NT2/D1 (cell line): ENCODE data around the gene STARD9.
"Not testable (repeated sequence)": the region's sequence is repeated elsewhere in the genome, so short reads cannot be mapped to it uniquely, and the experiment has no call there.

Source experiments
- DNase-seq: peaks from one replicate; pipeline ENCODE4 v3.0.0-alpha.2; 2011; ENCODE audit warnings: low read depth, low spot score
- H3K27me3 ChIP-seq: 2 replicates; pipeline ENCODE4 v1.6.0; 2011; ENCODE audit warnings: mild to moderate bottlenecking; ENCODE audit not compliant: insufficient read length, insufficient read depth
- H3K36me3 ChIP-seq: 2 replicates; pipeline ENCODE4 v1.6.1; 2011; ENCODE audit warnings: mild to moderate bottlenecking, low read length, mixed read lengths; ENCODE audit not compliant: insufficient read depth, insufficient read length
- H3K4me1 ChIP-seq: 2 replicates; pipeline ENCODE4 v1.5.1; 2011; ENCODE audit not compliant: insufficient read depth, insufficient read length
- H3K4me3 ChIP-seq: 2 replicates; pipeline ENCODE4 v1.5.1; 2011; ENCODE audit warnings: low read depth; ENCODE audit not compliant: insufficient read length
- H3K9ac ChIP-seq: 2 replicates; pipeline ENCODE4 v1.6.0; 2011; ENCODE audit warnings: low read depth; ENCODE audit not compliant: insufficient read length
- H3K9me3 ChIP-seq: 2 replicates; pipeline ENCODE4 v1.5.1; 2011; ENCODE audit warnings: mild to moderate bottlenecking, low read length; ENCODE audit not compliant: insufficient read depth
- SUZ12 ChIP-seq: IDR thresholded peaks from 2 replicates; pipeline ENCODE4 v1.6.1; 2011; ENCODE audit not compliant: insufficient read length, insufficient read depth; ENCODE audit errors: extremely low read depth
- YY1 ChIP-seq: IDR thresholded peaks from 2 replicates; pipeline ENCODE4 v1.6.1; 2011; ENCODE audit not compliant: insufficient read length, insufficient read depth
- ZNF274 ChIP-seq: IDR thresholded peaks from 2 replicates; pipeline ENCODE4 v1.6.1; 2011; ENCODE audit warnings: mild to moderate bottlenecking, low read depth, low read length

The STARD9 gene

GRCh38 chr15:42675021-42675420 lies 99.6 kb downstream of the STARD9 start:
- no peak for TF ChIP-seq YY1
- TF ChIP-seq SUZ12: no peak
- TF ChIP-seq ZNF274: no peak
- no peak overlapping the region for H3K9ac ChIP-seq
- peaks cover 19% of the 10 kb centered on the region for H3K36me3 ChIP-seq
- H3K27me3 ChIP-seq: no peaks in the 10 kb centered on the region
- no peak for DNase-seq
- H3K4me1 ChIP-seq: no peaks in the 10 kb centered on the region
- no peaks in the 10 kb centered on the region for H3K9me3 ChIP-seq
- H3K4me3 ChIP-seq: no peak overlapping the region

DNA sequence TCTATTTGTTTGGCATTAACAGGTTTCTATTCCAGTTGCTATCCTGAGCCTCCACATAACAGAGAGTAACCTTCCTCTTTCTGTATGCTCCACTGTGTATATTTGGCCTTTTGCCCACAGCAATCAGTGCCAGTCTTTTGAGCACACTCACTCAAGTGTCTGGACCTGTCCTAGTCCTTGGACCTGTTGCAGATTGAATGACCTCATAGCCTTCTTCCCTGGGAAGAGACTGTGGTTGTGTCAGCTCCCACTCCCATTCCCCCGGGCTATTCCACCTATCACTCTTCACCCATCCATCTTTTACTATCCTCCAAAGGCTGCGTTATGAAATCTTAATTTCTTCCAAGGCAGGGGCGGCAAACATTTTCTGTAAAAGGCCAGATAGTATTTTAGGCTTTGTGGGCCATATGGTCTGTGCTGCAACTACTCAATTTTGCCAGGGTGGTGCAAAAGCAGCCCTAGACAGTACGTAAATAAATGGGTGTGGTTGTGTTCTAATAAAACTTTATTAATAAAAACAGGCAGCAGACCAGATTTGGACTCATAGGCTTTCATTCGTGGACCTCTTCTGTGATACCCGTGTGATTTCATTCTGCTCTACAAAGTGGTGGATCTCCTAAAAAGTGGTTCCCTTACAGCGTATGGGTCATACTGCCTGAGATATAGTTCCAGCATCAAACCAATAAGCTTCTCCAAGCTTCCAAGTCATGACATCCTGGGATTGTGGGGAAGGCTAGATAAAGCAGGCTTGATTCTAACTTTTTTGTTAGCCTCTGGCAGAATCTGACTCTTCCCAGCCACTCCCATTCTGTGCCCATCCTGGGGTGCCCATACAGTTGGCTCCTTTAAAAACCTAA lies 104.1 kb downstream of the STARD9 start:
- Histone ChIP-seq H3K27me3 (no peaks in the 10 kb centered on the region), H3K4me1 (no peaks in the 10 kb centered on the region), H3K9me3 (no peaks in the 10 kb centered on the region), H3K4me3 (no peak overlapping the region), H3K9ac (no peak overlapping the region), H3K36me3 (peaks cover 45% of the 10 kb centered on the region)
- DNase-seq: no peak
- no peak for TF ChIP-seq YY1
- TF ChIP-seq ZNF274: no peak
- TF ChIP-seq SUZ12: no peak

DNA sequence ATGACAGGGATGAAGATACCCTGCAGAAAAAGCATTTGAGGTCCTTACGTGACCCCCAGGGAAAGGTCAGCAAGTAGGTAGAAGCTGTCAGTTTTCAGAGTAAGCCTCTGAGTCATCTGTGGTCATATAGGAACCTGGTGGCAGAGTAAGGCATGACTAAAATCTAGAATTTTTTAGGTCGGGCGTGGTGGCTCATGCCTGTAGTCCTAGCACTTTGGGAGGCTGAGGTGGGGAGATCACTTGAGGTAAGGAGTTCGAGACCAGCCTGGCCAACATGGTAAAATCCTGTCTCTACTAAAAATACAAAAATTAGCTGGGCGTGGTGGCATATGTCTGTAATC lies 104.7 kb downstream of the STARD9 start:
- H3K4me1 ChIP-seq, H3K9me3 ChIP-seq, DNase-seq, H3K27me3 ChIP-seq, H3K4me3 ChIP-seq, H3K9ac ChIP-seq: not testable (repeated sequence)
- peaks cover 48% of the 10 kb centered on the region for H3K36me3 ChIP-seq

DNA sequence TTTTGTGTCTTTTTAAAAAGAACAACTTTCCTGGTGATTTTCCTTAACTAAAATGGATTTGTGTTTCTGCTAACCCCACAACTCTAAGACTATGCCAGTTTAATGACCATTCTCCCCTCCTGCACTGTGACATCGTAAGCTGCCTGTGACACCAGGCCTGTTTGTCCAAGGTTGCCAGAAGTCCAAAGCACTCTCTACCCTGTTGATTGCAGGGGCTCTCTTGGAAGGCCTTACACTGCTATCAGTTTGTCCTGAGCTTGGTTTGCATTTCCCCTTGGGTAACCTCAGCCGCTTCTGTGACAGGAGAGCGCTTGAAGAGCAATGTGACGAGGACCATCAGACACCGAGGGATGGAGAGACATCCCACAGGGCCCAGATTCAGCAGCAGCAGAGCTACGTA lies 105.7 kb downstream of the STARD9 start:
- no peak overlapping the region for H3K4me3 ChIP-seq
- DNase-seq: no peak
- H3K36me3 ChIP-seq: peaks cover 49% of the 10 kb centered on the region
- TF ChIP-seq ZNF274 (no peak), SUZ12 (no peak), YY1 (no peak)
- no peaks in the 10 kb centered on the region for H3K27me3 ChIP-seq
- H3K4me1 ChIP-seq: no peaks in the 10 kb centered on the region
- no peaks in the 10 kb centered on the region for H3K9me3 ChIP-seq
- H3K9ac ChIP-seq: no peak overlapping the region

GRCh38 chr15:42686281-42686680 lies 110.9 kb downstream of the STARD9 start:
- no peak for DNase-seq
- no peak for TF ChIP-seq YY1
- no peak for TF ChIP-seq SUZ12
- no peak for TF ChIP-seq ZNF274
- Histone ChIP-seq H3K27me3 (no peaks in the 10 kb centered on the region), H3K9ac (no peak overlapping the region), H3K36me3 (peaks cover 74% of the 10 kb centered on the region), H3K4me1 (no peaks in the 10 kb centered on the region), H3K9me3 (0 out of 2 replicates have a peak, but pooled peaks cover 5% of the 10 kb centered on the region), H3K4me3 (no peak overlapping the region)

- Histone ChIP-seq H3K9ac (no peak overlapping the region), H3K36me3 (peaks cover 75% of the 10 kb centered on the region), H3K4me3 (no peak overlapping the region), H3K4me1 (no peaks in the 10 kb centered on the region), H3K9me3 (0 out of 2 replicates have a peak, but pooled peaks cover 5% of the 10 kb centered on the region), H3K27me3 (no peaks in the 10 kb centered on the region)
- no peak for DNase-seq
- TF ChIP-seq SUZ12 (no peak), YY1 (no peak), ZNF274 (no peak)
These were observed 112.3 kb downstream of the STARD9 start for GRCh38 chr15:42687740-42688139.

- H3K4me1 ChIP-seq: no peaks in the 10 kb centered on the region
- no peak for TF ChIP-seq SUZ12
- no peak overlapping the region for H3K9ac ChIP-seq
- 0 out of 2 replicates have a peak, but pooled peaks cover 5% of the 10 kb centered on the region for H3K9me3 ChIP-seq
- no peaks in the 10 kb centered on the region for H3K27me3 ChIP-seq
- H3K4me3 ChIP-seq: no peak overlapping the region
- H3K36me3 ChIP-seq: peaks cover 75% of the 10 kb centered on the region
- no peak for DNase-seq
These were observed 112.9 kb downstream of the STARD9 start for GRCh38 chr15:42688301-42688700.

- Histone ChIP-seq H3K9ac (no peak overlapping the region), H3K4me1 (no peaks in the 10 kb centered on the region), H3K9me3 (0 out of 2 replicates have a peak, but pooled peaks cover 5% of the 10 kb centered on the region), H3K27me3 (no peaks in the 10 kb centered on the region), H3K36me3 (peaks cover 67% of the 10 kb centered on the region), H3K4me3 (no peak overlapping the region)
- TF ChIP-seq YY1 (no peak), SUZ12 (no peak), ZNF274 (no peak)
- DNase-seq: no peak
These were observed 115.9 kb downstream of the STARD9 start for GRCh38 chr15:42691308-42691707.
